PC-9 (cell line): ENCODE measurements around the gene C1orf35.

Experiments used
- CTCF ChIP-seq: fragments of 200-600 bp; sonication (generic); conservative IDR thresholded peaks from 2 replicates; pipeline ENCODE4 v1.6.1; 2017; ENCODE audit warnings: mixed run types, antibody characterized with exemption, mild to moderate bottlenecking, moderate library complexity
- EZH2 ChIP-seq: fragments of 200-600 bp; sonication (generic); IDR thresholded peaks from 2 replicates; pipeline ENCODE4 v1.8.0; 2017; ENCODE audit warnings: antibody characterized with exemption, low read depth

GRCh38 chr1:228090613-228091081 lies 12.5 kb downstream of the C1orf35 start:
- TF ChIP-seq CTCF (no peak), EZH2 (no peak)
